ENCODE measurements around the gene CMSS1. TPM values are rescaled to one million over a fixed set of nuclear protein-coding genes. Genes with fewer than 3 reads are reported as not detected.

Gene CMSS1
- total RNA-seq, 4 donors from 2014 or later, result 2.4 to 29.9 (median 5.2) TPM

DNA sequence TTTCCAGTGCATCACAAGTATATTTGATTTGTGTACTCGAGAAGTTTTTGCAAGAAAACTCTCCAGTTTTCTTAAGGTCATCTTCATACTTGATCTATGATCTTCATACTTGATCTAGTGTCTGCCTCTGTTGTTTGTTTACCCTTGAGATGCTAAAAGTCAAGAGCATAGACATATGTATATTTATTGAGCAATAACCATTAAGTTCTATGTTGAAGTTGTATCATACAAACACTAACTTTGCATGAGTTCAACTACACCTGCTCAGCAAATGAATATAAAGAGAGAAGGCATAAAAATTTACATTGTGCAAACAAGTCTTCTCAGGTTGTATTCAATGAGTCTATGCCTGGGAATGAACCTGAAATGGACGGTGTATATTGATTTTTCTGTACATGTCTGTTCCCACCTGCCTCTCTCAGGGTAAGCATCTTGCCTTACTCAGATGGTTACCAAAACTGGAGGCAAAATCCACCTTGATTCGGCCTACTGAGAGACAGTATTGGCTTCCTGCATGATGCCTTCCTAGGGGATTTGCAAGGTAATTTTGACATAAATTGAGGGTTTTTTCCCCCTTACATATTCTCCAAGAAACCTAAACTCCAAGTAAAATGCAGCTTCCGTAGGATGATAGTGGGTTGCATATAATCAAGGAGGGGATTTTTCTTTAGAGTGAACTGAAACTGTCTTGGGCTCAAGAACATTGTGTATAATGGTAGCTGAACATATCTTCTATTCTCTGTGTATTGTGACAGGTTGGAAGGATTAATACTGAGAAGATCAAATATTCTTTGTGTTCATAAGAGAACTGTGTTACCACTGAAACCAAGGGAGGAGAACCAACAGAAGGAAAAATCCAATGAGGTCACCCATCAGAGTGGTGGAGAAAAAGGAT lies 186.2 kb downstream of the CMSS1 start:
- DNase-seq, result no peak
- Histone ChIP-seq H3K27me3 (no peaks in the 10 kb centered on the region), H3K4me1 (peaks cover 11 to 63% (median 32%) of the 10 kb centered on the region in 4 donors), H3K27ac (peak overlapping the region; percentile 68 to 74 (median 72)), H3K36me3 (no peaks in the 10 kb centered on the region), H3K9me3 (no peaks in the 10 kb centered on the region), H3K4me3 (no peak overlapping the region)
- in situ Hi-C loops (cut with MboI; ENCODE audit: low pct_ligation_motif_present in 1 of 4, low pct_unique_long_range_greater_than_20kb in 1 of 4, low sequenced_read_pairs in 3 of 4) (no loop called here), intact Hi-C loops (cut with DNase I; ENCODE audit: low total_unique reads) (no loop called here)
- WGBS, 2 donors (ENCODE audit: low coverage in 1 of 2), result 72 to 79% methylated on average over 2 to 4 of the region's 4 CpGs
- TF ChIP-seq POLR2A (IDR thresholded peaks at IDR 0.05) (no peak), POLR2AphosphoS5 (IDR thresholded peaks at IDR 0.05) (no peak), EP300 (IDR thresholded peaks at IDR 0.05; ENCODE audit: low read depth) (no peak)
- TF ChIP-seq, protein P1, sequence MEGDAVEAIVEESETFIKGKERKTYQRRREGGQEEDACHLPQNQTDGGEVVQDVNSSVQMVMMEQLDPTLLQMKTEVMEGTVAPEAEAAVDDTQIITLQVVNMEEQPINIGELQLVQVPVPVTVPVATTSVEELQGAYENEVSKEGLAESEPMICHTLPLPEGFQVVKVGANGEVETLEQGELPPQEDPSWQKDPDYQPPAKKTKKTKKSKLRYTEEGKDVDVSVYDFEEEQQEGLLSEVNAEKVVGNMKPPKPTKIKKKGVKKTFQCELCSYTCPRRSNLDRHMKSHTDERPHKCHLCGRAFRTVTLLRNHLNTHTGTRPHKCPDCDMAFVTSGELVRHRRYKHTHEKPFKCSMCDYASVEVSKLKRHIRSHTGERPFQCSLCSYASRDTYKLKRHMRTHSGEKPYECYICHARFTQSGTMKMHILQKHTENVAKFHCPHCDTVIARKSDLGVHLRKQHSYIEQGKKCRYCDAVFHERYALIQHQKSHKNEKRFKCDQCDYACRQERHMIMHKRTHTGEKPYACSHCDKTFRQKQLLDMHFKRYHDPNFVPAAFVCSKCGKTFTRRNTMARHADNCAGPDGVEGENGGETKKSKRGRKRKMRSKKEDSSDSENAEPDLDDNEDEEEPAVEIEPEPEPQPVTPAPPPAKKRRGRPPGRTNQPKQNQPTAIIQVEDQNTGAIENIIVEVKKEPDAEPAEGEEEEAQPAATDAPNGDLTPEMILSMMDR (IDR thresholded peaks at IDR 0.05), result no peak

DNA sequence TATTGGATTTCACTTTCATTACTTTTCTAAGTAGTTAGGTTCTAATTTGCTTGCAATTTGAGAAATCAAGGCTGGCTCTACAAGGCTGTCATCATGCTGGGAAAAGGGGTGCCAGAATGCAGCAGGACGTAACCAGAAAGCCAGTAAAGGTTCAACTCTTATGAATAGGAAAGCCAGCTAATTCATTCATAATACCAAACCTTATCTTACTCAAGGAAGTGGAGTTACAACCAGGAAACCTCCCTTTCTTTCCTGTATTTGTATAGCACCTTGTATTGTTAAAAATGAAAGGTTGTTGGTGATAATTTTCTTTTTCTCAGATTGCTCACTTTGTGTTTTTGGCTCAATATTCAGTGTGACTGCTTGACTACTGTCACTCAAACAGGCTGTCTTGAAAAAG lies 187.3 kb downstream of the CMSS1 start:
- H3K4me1 ChIP-seq, result peaks cover 11 to 65% (median 32%) of the 10 kb centered on the region in 4 donors
- H3K4me3 ChIP-seq, result no peak overlapping the region
- H3K27ac ChIP-seq, result peak overlapping the region in 3 of 4 donors; percentile 14 to 73 (median 23)
- H3K9me3 ChIP-seq, result no peaks in the 10 kb centered on the region
- no peak for DNase-seq
- H3K36me3 ChIP-seq, result no peaks in the 10 kb centered on the region
- 40 to 65% methylated on average over 1 of the region's 1 CpG for WGBS, 2 donors (ENCODE audit: low coverage in 1 of 2)
- TF ChIP-seq POLR2A (IDR thresholded peaks at IDR 0.05), result no peak
- TF ChIP-seq, protein P1 (IDR thresholded peaks at IDR 0.05), result no peak
- H3K27me3 ChIP-seq, result no peaks in the 10 kb centered on the region
- intact Hi-C loops (cut with DNase I; ENCODE audit: low total_unique reads) (no loop called here), in situ Hi-C loops (cut with MboI; ENCODE audit: low pct_ligation_motif_present in 1 of 4, low pct_unique_long_range_greater_than_20kb in 1 of 4, low sequenced_read_pairs in 3 of 4) (no loop called here)

DNA sequence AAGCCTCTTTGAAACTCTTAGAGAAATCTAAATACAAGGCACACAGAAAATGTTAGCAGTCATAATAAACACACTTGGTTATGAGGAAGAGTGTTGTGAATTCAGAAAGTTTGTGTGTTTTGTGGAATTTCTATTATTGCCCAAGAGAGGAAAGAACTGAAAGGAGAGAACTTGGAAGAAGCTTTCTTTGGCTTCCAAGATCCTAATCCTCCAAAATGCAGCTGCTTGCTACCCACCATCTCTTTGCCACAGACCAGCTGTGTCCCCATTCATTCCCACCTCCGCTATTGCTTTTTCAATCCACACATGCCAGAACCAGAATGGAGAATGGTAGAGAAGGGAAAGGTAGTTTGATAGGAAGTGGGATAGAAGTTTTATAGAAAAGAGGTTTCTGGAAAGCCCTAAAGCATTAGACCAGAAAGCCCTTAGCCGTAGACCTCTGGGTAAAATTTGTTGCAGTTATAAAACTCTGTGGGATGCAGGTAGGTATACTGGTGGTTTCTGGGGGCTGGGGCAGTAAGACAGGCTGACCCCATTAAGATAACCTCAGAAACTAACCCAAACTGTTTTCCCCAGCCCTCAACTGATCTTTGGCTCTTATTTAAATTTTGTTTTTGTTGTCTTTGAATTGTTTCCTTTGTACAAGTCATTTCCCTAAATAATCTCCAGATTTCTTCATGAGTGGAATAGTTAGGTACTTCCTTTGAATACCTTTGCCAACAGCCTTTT lies 188.2 kb downstream of the CMSS1 start:
- no peak for DNase-seq
- WGBS, 2 donors (ENCODE audit: low coverage in 1 of 2), result 96 to 97% methylated on average over 2 of the region's 2 CpGs
- no peaks in the 10 kb centered on the region for H3K9me3 ChIP-seq
- H3K36me3 ChIP-seq, result no peaks in the 10 kb centered on the region
- intact Hi-C loops (cut with DNase I; ENCODE audit: low total_unique reads) (no loop called here), in situ Hi-C loops (cut with MboI; ENCODE audit: low pct_ligation_motif_present in 1 of 4, low pct_unique_long_range_greater_than_20kb in 1 of 4, low sequenced_read_pairs in 3 of 4) (no loop called here)
- H3K4me3 ChIP-seq, result no peak overlapping the region
- no peak for TF ChIP-seq POLR2A (IDR thresholded peaks at IDR 0.05)
- H3K27me3 ChIP-seq, result no peaks in the 10 kb centered on the region
- peak overlapping the region in 2 of 4 donors; percentile 9 to 30 for H3K27ac ChIP-seq
- H3K4me1 ChIP-seq, result peaks cover 11 to 68% (median 32%) of the 10 kb centered on the region in 4 donors

DNA sequence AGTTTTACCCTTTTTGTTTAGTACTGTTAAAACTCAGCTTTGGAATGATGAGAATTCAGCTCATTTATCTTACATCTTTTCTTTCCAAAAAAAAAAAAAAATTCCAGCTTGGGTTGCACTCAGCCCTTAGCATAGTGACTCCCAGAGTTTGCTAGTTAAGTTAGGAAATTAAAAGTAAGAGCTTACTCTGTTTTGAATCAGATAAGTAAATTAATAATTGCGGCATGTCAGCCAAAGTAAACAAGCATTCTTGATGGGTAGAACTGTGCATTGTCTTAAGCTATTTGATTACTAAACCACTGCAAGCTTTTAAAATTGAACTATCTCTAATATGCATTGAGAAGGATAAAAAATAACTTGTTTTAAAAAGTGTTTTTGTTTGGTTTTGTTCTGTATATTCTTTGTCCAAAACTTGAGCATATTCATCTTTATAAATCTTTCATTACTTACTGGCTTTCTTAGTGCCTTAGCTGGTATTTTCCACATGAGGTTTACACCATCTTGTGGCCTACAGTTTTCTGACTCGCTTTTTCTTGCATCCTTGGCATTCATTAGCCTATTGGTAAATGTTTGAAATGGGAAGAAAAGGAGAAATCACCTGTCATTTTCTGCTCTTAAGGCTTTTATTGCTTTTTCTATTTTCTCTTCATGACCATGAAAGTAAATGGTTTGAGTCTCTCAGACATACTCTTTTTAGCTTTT lies 189.1 kb downstream of the CMSS1 start:
- intact Hi-C loops (cut with DNase I; ENCODE audit: low total_unique reads) (no loop called here), in situ Hi-C loops (cut with MboI; ENCODE audit: low pct_ligation_motif_present in 1 of 4, low pct_unique_long_range_greater_than_20kb in 1 of 4, low sequenced_read_pairs in 3 of 4) (no loop called here)
- peaks cover 11 to 68% (median 32%) of the 10 kb centered on the region in 4 donors for H3K4me1 ChIP-seq
- H3K27ac ChIP-seq, result peak overlapping the region in 1 of 4 donors; percentile 9
- H3K4me3 ChIP-seq, result no peak overlapping the region
- TF ChIP-seq, protein P1 (IDR thresholded peaks at IDR 0.05), result no peak
- TF ChIP-seq POLR2AphosphoS5 (IDR thresholded peaks at IDR 0.05) (no peak), EP300 (IDR thresholded peaks at IDR 0.05; ENCODE audit: low read depth) (no peak), POLR2A (IDR thresholded peaks at IDR 0.05) (no peak)
- DNase-seq, result no peak
- WGBS, 2 donors (ENCODE audit: low coverage in 1 of 2), result 62 to 76% methylated on average over 2 of the region's 2 CpGs
- no peaks in the 10 kb centered on the region for H3K36me3 ChIP-seq
- H3K9me3 ChIP-seq, result no peaks in the 10 kb centered on the region
- H3K27me3 ChIP-seq, result no peaks in the 10 kb centered on the region
